Common myeloid progenitor, CD34-positive (primary cell): Measurements from ENCODE around the gene CYCS.
"Not testable (repeated sequence)": the region's sequence is repeated elsewhere in the genome, so short reads cannot be mapped to it uniquely, and the experiment has no call there.

ENCODE experiments used
- CTCF ChIA-PET: fragments of 350-600 bp; sonication (Branson Sonifier 250); formaldehyde crosslinking; loops from one replicate; lab custom pipeline; 2021; ENCODE audit warnings: antibody characterized with exemption; lab: Charles Lee
- POLR2A ChIA-PET: fragments of 350-600 bp; sonication (Branson Sonifier 250); formaldehyde crosslinking; loops from one replicate; lab custom pipeline; 2021; ENCODE audit warnings: antibody characterized with exemption; lab: Charles Lee
- DNase-seq, 3 donors: peaks; one replicate each; pipeline versions ENCODE4 v3.0.0 to v3.0.0-alpha.2; 2013
- H3K27ac ChIP-seq, 2 experiments: 1 replicate in 1 of 2; 2 replicates in 1 of 2; pipeline ENCODE4 v1.7.0; 2013; ENCODE audit warnings: inconsistent platforms in 2 of 2, low read length in 2 of 2, mild to moderate bottlenecking in 2 of 2, low read depth in 1 of 2, moderate library complexity in 1 of 2; ENCODE audit not compliant: severe bottlenecking in 2 of 2, insufficient read depth in 1 of 2, poor library complexity in 1 of 2
- H3K27me3 ChIP-seq, 5 experiments: replicated peaks in 2 of 5; 1 replicate in 3 of 5; 2 replicates in 2 of 5; pipeline versions ENCODE4 v1.6.1 to v1.7.0; 2013; ENCODE audit warnings: low read length in 4 of 5, mild to moderate bottlenecking in 2 of 5, moderate library complexity in 2 of 5, inconsistent platforms in 1 of 5; ENCODE audit not compliant: insufficient read depth in 5 of 5, control insufficient read depth in 4 of 5
- H3K36me3 ChIP-seq, 4 experiments: 1 replicate in 2 of 4; 2 replicates in 2 of 4; pipeline versions ENCODE4 v1.6.1 to v1.7.0; 2013; ENCODE audit warnings: low read length in 3 of 4, control low read depth in 1 of 4, mild to moderate bottlenecking in 1 of 4; ENCODE audit not compliant: control insufficient read depth in 4 of 4, insufficient read depth in 4 of 4
- H3K4me1 ChIP-seq, 4 experiments: 1 replicate in 3 of 4; 2 replicates in 1 of 4; pipeline versions ENCODE4 v1.6.1 to v1.7.1; 2013; ENCODE audit warnings: low read length in 3 of 4, mild to moderate bottlenecking in 3 of 4, control low read depth in 1 of 4, inconsistent platforms in 1 of 4, moderate library complexity in 1 of 4; ENCODE audit not compliant: control insufficient read depth in 4 of 4, insufficient read depth in 4 of 4; ENCODE audit errors: control extremely low read depth in 1 of 4
- H3K4me3 ChIP-seq, 7 experiments: 1 replicate in 4 of 7; 2 replicates in 3 of 7; pipeline versions ENCODE4 v1.5.1 to v1.7.0; 2013; ENCODE audit warnings: mild to moderate bottlenecking in 7 of 7, low read length in 6 of 7, moderate library complexity in 6 of 7, inconsistent platforms in 2 of 7, low read depth in 2 of 7, control low read depth in 1 of 7; ENCODE audit not compliant: insufficient read depth in 4 of 7, control insufficient read depth in 1 of 7; ENCODE audit errors: extremely low read depth in 1 of 7
- H3K9me3 ChIP-seq, 5 experiments: 1 replicate in 4 of 5; 2 replicates in 1 of 5; pipeline versions ENCODE4 v1.6.1 to v1.7.1; 2013; ENCODE audit warnings: low read length in 4 of 5, mild to moderate bottlenecking in 2 of 5, inconsistent platforms in 1 of 5, low read depth in 1 of 5, moderate library complexity in 1 of 5; ENCODE audit not compliant: control insufficient read depth in 4 of 5, insufficient read depth in 2 of 5; ENCODE audit errors: control extremely low read depth in 1 of 5
- WGBS: methylation state at CpG from one replicate; pipeline ENCODE4 v1.1.5; 2013; ENCODE audit not compliant: insufficient coverage; 5-methylcytosine and 5-hydroxymethylcytosine counted together

The CYCS gene

DNA sequence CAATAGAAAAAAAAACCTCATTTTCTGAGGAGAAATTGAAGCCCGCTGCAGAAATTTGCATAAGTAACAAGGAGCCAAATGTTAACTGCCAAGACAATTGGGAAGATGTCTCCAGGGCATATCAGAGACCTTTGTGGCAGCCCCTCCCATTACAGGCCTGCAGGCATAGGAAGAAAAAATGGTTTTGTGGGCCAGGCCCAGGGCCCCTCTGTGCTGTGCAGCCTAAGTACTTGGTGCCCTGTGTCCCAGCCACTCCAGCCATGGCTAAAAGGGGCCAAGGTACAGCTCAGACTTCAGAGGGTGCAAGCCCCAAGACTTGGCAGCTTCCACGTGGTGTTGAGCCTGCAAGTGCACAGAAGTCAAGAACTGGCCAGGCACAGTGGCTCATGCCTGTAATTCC, 14.5 kb downstream of the CYCS start:
- CTCF ChIA-PET, result interaction anchor here (1.4 to 1.5 kb wide), 2 partner anchors 15 to 299 kb away, joined by 3 to 4 read pairs; no protein-coding TSS in a partner anchor
- H3K4me3 ChIP-seq, POLR2A ChIA-PET, H3K9me3 ChIP-seq, H3K36me3 ChIP-seq, H3K27me3 ChIP-seq, DNase-seq, H3K27ac ChIP-seq, H3K4me1 ChIP-seq: not testable (repeated sequence)
- WGBS, result 100% methylated on average over 2 of the region's 2 CpGs

GRCh38 chr7:25109276-25109675, 15.8 kb downstream of the CYCS start:
- 80% methylated on average over 1 of the region's 3 CpGs for WGBS
- no peak overlapping the region for H3K4me3 ChIP-seq
- POLR2A ChIA-PET, result no interaction called here

GRCh38 chr7:25105911-25106310, 19.1 kb downstream of the CYCS start:
- Histone ChIP-seq H3K36me3 (no peaks in the 10 kb centered on the region), H3K27ac (no peak overlapping the region), H3K4me1 (no peaks in the 10 kb centered on the region), H3K4me3 (no peak overlapping the region), H3K27me3 (peaks cover 0 to 3% (median 0%) of the 10 kb centered on the region in 5 experiments), H3K9me3 (no peaks in the 10 kb centered on the region)
- WGBS, result 93% methylated on average over 2 of the region's 3 CpGs
- CTCF ChIA-PET, result interaction anchor here (1.0 to 1.6 kb wide), 2 partner anchors 8 to 15 kb away, joined by 3 to 7 read pairs; no protein-coding TSS in a partner anchor
- no peak for DNase-seq
- POLR2A ChIA-PET, result no interaction called here

More at GRCh38 chr7:25109276-25109675, 15.8 kb downstream of the CYCS start:
- Histone ChIP-seq H3K9me3 (no peaks in the 10 kb centered on the region), H3K27me3 (peaks cover 0 to 3% (median 0%) of the 10 kb centered on the region in 5 experiments), H3K36me3 (no peaks in the 10 kb centered on the region), H3K27ac (no peak overlapping the region), H3K4me1 (no peaks in the 10 kb centered on the region)
- no peak for DNase-seq
- CTCF ChIA-PET, result interaction anchor here (0.8 to 1.8 kb wide), 3 partner anchors 11 to 40 kb away, joined by 3 to 7 read pairs (median 4); no protein-coding TSS in a partner anchor

- no peak for DNase-seq
- no peaks in the 10 kb centered on the region for H3K36me3 ChIP-seq
- H3K27ac ChIP-seq, result no peak overlapping the region
- no peak overlapping the region for H3K4me3 ChIP-seq
- peaks cover 0 to 3% (median 0%) of the 10 kb centered on the region in 5 experiments for H3K27me3 ChIP-seq
- H3K9me3 ChIP-seq, result no peaks in the 10 kb centered on the region
- ChIA-PET CTCF (no interaction called here), POLR2A (no interaction called here)
- 93% methylated on average over 4 of the region's 5 CpGs for whole genome bisulfite sequencing
- no peaks in the 10 kb centered on the region for H3K4me1 ChIP-seq
Observed at GRCh38 chr7:25103773-25104172, 21.3 kb downstream of the CYCS start.

DNA sequence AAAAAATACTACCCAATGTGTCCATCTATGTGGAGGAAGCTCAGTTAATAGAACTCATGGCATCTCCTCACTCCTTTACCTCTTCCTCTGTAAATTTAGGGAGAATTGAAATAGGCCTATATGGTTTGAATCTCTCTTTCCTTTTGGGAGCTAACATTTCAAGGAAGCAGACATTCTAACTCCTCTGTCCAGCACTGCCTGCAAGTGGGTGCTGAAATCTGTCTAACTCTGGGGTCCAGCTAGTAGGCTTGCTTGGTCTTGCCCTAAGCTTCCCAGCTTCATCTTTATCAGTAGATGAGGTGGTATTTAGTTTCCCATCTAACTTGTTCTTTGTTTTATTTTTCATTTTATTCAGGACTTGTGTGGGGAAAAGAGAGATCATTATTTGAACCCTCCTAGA, 23.2 kb downstream of the CYCS start:
- no peak overlapping the region for H3K27ac ChIP-seq
- H3K9me3 ChIP-seq, result no peaks in the 10 kb centered on the region
- no peak overlapping the region for H3K4me3 ChIP-seq
- ChIA-PET CTCF (interaction anchor here (0.9 to 1.3 kb wide), 4 partner anchors 9 to 287 kb away, joined by 3 to 5 read pairs (median 4); no protein-coding TSS in a partner anchor), POLR2A (no interaction called here)
- peaks cover 0 to 3% (median 0%) of the 10 kb centered on the region in 5 experiments for H3K27me3 ChIP-seq
- H3K4me1 ChIP-seq, result no peaks in the 10 kb centered on the region
- no peak for DNase-seq
- H3K36me3 ChIP-seq, result no peaks in the 10 kb centered on the region

GRCh38 chr7:25098096-25099046, 26.7 kb downstream of the CYCS start:
- CTCF ChIA-PET, result interaction anchor here (0.6 to 12.2 kb wide), 29 partner anchors 8 to 1762 kb away, joined by 3 to 174 read pairs (median 4); no protein-coding TSS in a partner anchor
- H3K36me3 ChIP-seq, result no peaks in the 10 kb centered on the region
- no peak overlapping the region for H3K4me3 ChIP-seq
- H3K4me1 ChIP-seq, result peaks cover 0 to 3% (median 1%) of the 10 kb centered on the region in 4 experiments
- H3K9me3 ChIP-seq, result no peaks in the 10 kb centered on the region
- no peak overlapping the region for H3K27ac ChIP-seq
- DNase-seq, result peak; percentile 73 to 89 (median 87)
- no peaks in the 10 kb centered on the region for H3K27me3 ChIP-seq
- POLR2A ChIA-PET, result interaction anchor here (1.2 kb wide), 1 partner anchor 26 kb away, joined by 3 read pairs; no protein-coding TSS in a partner anchor
- WGBS, result 56% methylated on average over 4 of the region's 11 CpGs
